ENCODE measurements around the gene RELL2.

The RELL2 gene

DNA sequence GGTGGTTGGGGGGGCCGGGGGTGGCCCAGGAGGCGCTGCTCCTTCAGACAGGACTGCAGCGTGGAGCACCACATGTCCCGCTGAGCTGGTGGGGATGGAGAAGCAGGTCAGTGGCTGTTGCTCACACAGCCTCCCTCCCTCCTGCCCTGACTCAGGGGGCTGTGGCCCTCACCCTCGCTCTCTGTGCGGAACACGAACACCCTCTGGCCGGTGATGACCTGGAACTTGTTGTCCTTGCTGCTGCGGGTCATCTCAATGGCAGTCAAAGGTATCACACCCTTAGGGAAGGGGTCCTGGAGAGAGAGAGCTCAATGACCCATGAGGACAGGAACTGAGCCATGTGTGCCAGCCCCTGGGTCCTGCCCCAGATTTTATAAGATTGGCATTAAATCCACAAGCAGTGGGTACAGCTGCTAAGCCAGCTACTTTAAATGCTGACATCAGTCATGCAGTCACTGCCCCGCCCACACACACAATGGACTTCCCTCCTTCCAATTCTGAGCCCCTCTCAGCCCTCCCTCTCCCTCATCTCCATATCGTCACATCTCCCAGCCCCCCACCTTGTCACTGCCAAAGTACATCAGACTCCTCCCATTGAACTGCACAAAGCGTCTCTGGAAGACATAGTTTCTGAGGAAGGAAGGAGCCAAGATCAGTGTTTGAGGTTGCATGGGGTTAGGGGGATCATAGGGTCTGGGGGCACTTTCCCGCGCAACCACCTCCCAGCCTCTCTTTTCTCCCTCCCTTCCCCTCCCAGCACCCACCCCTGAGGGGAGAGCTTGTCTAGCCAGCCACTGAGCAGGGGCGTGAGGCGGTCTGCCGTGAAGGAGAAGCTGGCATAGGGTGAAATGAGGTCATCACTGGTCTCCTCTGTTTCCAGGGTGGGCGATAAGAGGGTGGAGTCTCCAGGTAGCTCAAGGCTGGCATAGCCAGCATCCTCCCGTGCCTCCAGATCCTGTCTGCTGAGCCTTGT lies 36.3 kb downstream of the RELL2 start:
- TF ChIP-seq, protein P1, sequence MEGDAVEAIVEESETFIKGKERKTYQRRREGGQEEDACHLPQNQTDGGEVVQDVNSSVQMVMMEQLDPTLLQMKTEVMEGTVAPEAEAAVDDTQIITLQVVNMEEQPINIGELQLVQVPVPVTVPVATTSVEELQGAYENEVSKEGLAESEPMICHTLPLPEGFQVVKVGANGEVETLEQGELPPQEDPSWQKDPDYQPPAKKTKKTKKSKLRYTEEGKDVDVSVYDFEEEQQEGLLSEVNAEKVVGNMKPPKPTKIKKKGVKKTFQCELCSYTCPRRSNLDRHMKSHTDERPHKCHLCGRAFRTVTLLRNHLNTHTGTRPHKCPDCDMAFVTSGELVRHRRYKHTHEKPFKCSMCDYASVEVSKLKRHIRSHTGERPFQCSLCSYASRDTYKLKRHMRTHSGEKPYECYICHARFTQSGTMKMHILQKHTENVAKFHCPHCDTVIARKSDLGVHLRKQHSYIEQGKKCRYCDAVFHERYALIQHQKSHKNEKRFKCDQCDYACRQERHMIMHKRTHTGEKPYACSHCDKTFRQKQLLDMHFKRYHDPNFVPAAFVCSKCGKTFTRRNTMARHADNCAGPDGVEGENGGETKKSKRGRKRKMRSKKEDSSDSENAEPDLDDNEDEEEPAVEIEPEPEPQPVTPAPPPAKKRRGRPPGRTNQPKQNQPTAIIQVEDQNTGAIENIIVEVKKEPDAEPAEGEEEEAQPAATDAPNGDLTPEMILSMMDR (IDR thresholded peaks at IDR 0.05; ENCODE audit: control insufficient read depth, insufficient read depth, low read depth, low read length, missing control alignments), result no peak
- no peak overlapping the region for H3K4me3 ChIP-seq (ENCODE audit: control insufficient read depth, low read depth, low read length)
- no peak for DNase-seq (ENCODE audit: low read depth)

DNA sequence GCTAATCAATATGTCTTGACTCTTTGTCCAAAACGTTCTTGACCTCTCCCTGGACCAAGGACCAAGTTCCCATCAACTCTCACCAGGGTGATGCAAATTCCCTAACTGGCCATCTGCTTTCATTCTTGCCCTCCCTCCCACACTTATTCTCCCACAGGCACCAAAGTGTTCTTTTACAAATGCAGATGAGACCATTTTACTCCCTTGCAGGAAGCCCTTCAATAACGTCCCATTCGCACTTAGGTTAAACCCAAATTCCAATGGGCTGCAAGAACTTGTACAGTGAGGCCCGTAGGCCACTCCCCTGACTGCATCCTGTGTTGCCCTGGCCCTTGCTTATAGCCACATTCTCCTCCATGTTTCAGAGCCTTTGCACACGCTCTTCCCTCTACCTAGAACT lies 38.0 kb downstream of the RELL2 start:
- TF ChIP-seq, protein P1 (IDR thresholded peaks at IDR 0.05; ENCODE audit: control insufficient read depth, insufficient read depth, low read depth, low read length, missing control alignments), result no peak
- no peak overlapping the region for H3K4me3 ChIP-seq (ENCODE audit: control insufficient read depth, low read depth, low read length)

DNA sequence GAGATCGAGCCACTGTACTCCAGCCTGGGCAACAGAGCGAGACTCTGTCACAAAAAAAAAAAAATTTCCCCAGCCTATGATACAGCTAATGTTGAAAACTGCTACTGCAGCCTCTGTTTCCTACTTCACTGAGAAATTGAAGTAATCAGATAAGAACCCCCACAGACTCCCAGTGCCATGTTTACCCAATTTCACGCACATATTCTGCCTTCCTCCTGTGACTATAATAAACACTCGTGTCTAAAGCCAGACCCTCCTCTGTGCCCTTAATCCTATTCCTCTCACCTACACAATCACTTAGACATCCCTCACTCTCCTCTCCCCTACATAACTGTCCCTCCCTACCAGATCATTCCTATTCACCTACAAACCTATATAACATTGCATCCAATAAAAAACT lies 38.9 kb downstream of the RELL2 start:
- no peak overlapping the region for H3K4me3 ChIP-seq (ENCODE audit: control insufficient read depth, low read depth, low read length)
- no peak for DNase-seq (ENCODE audit: low read depth)
- TF ChIP-seq, protein P1 (IDR thresholded peaks at IDR 0.05; ENCODE audit: control insufficient read depth, insufficient read depth, low read depth, low read length, missing control alignments), result no peak

More for the DNA sequence above, 38.0 kb downstream of the RELL2 start:
- DNase-seq (ENCODE audit: low read depth), result no peak

DNA sequence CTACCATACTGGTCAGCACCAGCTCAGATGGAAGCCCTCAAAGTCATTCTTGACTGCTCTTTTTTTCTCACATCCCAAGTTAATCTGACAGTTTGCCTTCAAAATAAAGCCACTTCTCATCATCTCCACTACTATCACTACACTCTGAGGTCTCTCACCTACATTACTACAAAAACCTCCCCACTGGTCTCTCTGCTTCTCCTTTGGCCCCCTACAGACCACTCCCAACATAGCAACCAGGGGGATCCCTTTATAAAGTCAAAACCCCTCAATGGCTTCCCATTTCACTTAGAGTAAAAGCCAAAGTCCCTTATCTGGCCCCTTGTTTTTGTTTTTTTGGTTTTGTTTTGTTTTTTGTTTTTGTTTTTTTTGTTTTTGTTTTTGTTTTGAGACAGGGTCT lies 40.6 kb downstream of the RELL2 start:
- no peak for DNase-seq (ENCODE audit: low read depth)
- TF ChIP-seq, protein P1 (IDR thresholded peaks at IDR 0.05; ENCODE audit: control insufficient read depth, insufficient read depth, low read depth, low read length, missing control alignments), result peak; percentile 5
- H3K4me3 ChIP-seq (ENCODE audit: control insufficient read depth, low read depth, low read length), result no peak overlapping the region

DNA sequence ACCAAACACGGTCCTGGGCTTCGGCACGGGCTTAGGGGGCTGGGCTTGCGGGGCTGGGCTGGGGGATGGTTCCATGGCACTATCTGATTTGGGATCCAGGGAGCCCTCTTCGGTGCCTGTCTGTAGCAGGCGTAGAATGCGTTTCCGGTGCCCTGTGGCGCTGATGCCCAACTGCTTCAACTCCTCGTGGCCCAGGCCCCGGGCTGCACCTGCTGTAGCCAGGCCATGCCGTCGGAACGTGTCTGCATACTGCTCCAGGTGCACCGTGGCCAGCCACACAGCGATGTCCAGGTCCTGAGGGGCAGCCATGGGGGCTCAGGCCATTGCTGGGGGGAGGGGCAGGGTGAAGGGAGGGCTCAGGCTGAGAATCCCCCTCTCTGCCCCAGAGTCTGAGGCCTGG lies 43.4 kb downstream of the RELL2 start:
- H3K4me3 ChIP-seq (ENCODE audit: control insufficient read depth, low read depth, low read length), result no peak overlapping the region
- TF ChIP-seq, protein P1 (IDR thresholded peaks at IDR 0.05; ENCODE audit: control insufficient read depth, insufficient read depth, low read depth, low read length, missing control alignments), result no peak
- DNase-seq (ENCODE audit: low read depth), result no peak

DNA sequence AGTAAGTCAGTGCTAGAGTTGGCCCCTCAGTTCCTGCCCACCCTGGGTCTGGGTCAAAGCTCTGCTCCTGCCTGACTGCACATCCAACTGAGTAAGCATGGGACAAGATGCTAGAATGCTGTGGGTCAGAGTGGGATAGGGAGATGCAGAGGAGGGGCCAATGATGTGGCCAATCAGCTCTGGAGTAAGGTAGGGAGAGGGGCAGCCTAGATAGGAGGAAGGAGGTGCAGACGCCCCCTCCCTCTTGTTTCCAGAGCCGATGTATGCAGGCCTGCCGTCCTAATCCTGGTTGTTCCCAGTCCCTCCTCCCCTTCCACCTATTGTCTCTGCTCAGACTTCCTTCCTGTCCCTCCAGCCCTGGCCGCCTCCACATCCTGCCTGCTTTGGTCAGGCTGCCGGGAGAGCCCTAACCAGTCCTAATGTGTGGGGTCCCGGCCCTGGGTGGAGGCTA lies 44.0 kb downstream of the RELL2 start:
- H3K4me3 ChIP-seq (ENCODE audit: control insufficient read depth, low read depth, low read length), result no peak overlapping the region
- TF ChIP-seq, protein P1 (IDR thresholded peaks at IDR 0.05; ENCODE audit: control insufficient read depth, insufficient read depth, low read depth, low read length, missing control alignments), result no peak
- DNase-seq (ENCODE audit: low read depth), result no peak

Data from AG09309 (cell line).